NCI-H2196 treated with DMSO at 0.1 percent for 48 hours (cell line): ENCODE results near the gene KCTD3.

ENCODE experiments used
- DNase-seq: peaks from one replicate; lab custom pipeline; 2025; ENCODE audit not compliant: unreplicated experiment; lab: John Stamatoyannopoulos, UW

The KCTD3 gene

DNA sequence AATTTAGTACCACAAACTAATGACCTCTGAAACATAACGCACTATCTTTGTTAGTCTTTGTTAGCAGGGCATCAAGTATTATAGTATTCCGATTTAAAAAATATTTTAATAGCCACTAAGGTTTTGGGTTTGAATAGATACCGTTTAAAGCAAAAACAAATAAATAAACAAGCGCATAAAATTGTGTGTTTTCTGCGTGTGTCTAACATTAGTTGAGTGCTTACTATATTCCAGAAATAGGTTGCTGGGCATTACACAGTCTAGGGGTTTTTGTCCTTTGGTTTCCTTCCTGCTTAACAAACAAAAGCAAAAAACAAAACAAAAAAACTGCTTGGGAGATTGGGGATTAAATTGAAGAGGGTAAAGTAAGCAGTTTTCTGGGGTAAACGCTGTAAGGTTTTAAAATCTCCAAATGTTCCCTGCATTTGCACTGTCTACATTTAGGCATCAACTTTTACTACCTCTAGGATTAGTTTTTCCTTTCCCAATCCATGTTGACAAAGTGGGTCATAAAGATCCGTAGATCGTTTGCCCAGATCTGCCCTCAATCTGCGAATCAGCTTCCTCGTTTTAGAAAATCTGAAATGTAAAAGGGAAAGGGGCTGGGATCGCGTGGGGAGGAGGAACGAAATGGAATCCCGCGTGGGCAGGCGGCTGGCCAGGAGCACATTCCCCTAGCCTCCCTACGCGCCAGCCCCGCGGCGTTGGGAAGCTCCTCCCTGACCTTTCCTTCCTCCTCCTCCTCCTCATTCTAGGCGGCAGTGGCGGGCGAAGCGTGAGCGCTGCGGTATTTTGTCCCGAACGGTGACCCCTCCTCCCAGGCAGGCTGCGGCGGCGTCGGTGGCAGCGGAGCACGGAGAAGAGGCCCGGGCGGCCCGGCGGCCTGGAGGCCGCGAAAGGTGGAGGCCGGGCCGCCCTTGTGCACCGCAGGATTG, at the start of gene KCTD3:
KCTD3 (plus strand) TSS at position 749 of the 935 bp plus-strand sequence. CDS start 382 bp downstream, outside the sequence.
- peak; percentile 53 for DNase-seq

DNA sequence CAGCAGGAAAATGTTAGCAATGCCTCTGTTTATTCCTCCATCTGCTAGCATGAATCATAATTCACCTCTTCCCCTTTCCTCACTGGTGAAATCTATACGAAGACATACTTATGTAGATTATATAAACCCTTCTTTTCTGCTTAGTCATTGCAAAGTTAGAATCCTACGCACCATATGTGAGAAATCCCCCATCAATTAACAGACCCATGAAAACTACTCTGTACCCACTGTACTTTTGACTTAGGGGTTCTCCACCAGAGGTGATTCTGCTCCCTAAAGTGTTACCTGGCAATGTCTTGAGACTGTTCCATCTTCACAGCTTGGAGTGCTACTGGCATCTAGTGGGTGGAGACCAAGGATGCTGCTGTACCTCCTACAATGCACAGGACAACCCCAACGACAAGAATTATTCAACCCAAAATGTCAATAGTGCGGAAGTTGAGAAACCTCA, 49.6 kb upstream of the KCTD3 start:
- DNase-seq: no peak

- DNase-seq: no peak
These were observed 48.5 kb upstream of the KCTD3 start for GRCh38 chr1:215518594-215518993.

- no peak for DNase-seq
These were observed 45.8 kb upstream of the KCTD3 start for GRCh38 chr1:215521279-215521678.

DNA sequence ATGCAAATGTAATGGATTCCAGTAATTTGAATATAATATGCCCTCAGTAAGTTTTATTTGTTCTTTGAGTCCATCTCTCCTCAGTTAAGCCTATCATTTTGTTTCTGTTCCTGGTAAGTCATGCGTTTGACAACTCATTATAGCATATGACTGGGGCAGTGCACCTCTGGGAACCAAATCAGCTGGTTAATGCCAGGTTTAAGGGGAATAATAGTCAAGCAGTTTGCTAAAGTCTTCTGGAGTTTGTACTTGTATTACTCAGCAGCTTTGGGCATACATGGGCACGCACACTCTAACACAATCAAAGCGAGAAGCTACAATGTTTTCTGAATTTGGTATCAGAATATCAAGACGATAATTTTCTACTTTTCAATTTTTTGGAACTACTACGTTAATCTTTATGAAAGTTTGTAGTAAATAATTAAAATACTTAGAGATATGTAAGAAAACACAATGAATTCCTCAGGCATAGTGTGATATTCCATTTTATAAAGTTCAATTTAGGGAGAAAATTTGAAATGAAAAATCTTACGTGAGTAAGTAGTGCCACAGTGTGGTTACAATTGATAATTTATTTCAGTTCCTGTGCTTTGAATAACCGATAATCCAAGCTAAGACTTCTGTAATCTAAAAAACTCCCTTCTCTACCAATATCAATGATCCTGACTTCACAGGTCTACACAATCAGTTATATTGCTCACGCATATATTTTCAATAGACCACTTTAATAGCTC, 43.8 kb upstream of the KCTD3 start:
- DNase-seq: no peak

DNA sequence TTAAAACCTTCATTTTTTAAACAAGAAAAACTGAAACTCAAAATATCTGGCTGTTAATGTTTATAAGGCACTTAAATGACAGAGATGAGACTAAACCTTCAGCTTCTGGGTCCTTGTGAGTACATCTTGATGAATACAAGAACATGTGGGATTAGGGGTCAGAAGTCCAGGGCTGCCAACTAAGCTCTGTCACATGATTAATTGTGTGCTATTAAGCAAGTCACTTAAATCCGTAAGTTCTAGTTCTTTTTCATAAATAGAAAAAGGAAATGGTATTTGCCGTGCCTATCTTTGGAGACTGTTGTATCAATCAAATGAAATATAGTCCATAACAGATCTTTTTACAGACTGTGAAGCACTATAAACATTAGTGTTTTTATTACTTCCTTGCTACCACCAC, 43.2 kb upstream of the KCTD3 start:
- no peak for DNase-seq

- DNase-seq: peak; percentile 19
These were observed 40.8 kb upstream of the KCTD3 start for GRCh38 chr1:215526147-215526845.

- no peak for DNase-seq
These were observed 40.3 kb upstream of the KCTD3 start for GRCh38 chr1:215526846-215527151.

DNA sequence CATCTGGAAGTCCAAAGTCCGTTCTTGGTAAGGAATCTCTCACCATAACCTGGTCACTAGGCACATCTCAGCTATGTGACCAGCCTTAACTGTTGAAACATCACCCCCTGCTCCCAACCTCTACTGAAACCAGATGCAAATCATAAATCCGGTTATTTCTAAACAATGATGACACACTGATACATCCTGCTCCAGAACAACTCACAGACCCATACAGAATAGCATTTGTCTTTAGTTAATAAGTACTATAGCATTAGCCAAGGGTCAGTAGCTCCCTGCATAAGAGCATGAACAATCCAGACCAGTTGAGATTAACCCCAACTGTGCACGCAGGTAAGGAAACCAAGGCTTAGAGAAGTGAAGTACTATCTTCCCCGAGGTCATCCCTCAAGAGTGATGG, 38.0 kb upstream of the KCTD3 start:
- DNase-seq: no peak

DNA sequence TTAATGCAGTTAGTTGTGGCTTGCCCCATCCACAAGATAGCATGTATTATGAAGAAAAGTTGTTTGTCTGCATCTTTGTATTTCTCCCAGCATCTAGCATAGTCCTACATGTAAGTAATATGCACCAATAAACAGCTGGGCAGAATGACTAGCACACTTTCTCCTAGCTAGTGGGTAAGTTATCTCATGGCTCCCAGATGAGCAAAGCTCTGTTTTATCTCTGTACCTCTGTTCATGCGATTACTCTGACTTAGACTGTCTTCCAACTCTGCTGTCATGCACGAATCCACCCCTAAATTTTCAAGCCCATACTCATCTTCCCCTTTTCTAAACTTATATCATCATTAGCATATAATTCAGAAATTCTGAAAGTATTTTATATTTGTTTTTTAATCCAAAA, 37.5 kb upstream of the KCTD3 start:
- DNase-seq: no peak

DNA sequence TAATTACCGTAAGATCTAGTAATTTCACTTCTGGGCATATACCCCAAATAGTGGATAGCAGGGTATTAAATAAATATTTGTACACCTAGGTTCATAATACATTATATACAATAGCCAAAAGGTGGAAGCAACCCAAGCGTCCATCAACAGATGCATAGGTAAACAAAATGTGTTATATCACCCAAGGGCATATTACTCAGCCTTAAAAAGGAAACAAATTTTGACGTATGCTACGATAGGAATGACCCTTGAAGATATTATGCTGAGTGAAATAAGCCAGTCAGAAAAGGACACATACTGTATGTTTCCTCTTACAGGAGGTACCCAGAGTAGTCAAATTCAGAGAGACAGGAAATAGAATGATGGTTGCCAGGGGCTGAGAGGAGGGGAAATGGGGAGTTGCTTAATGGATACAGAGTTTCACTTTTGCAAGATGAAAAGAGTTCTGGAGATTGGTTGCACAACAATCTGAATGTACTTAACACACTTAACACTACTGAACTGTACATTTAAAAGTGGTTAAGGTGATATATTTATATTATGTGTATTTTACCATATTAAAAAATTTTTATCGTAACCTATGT, 36.6 kb upstream of the KCTD3 start:
- no peak for DNase-seq

DNA sequence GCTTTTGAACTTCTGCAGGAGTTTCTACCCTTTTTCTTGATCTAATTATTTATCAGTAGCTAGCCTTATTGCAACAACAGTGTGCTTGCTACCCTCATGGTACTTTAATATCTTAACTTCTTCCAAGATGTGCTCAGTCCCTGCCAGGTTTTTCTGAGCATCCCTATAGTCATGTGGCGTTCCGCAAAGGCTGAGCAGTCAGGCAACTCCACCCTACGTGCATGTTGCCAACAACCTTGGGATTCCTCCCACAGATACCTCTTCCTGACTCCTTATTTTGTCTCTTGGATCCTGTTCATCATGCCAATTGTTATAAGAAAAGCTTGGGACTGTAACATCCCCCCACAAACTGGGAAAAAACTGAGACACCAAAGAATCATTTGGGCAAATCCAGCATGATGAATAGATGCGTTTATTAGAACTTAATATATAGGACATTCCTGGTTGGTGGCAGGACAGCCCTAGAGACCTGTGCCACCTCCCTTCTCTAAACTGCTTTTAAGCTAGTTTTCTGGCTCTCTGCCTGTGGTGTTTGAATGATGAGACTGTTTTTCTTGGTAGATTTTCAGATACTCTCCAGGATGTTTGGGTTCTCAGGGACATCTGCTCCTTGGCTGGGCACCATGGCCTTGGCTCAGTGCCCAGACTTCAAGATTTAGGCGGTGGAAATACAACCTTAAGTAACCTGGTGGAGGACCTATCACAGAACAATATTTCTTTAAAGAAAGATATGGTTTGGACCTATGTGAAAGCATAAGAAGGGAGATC, 27.1 kb upstream of the KCTD3 start:
- DNase-seq: peak; percentile 19

GRCh38 chr1:215542301-215542700, 24.8 kb upstream of the KCTD3 start:
- DNase-seq: no peak

DNA sequence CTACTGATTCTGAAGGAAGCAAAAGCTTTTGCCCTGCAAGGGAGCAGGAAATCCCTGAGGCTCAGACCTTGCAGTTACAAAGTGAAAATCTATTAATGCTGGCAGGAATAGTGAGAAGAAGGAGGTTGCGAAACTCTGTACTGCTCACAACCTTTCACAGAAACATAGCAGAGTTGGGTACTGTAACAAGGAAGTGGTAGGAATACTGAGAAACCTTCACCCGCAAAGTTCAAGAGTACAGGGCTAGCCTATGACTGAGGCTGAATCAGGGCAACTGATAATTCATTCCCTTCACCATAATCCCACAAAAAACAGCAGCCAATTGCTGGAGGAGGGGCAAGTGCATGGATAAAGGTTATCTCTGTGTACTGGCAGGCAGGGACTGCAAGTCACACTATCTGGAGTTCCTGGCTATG, 23.9 kb upstream of the KCTD3 start:
- DNase-seq: no peak

GRCh38 chr1:215543806-215544205, 23.3 kb upstream of the KCTD3 start:
- no peak for DNase-seq

DNA sequence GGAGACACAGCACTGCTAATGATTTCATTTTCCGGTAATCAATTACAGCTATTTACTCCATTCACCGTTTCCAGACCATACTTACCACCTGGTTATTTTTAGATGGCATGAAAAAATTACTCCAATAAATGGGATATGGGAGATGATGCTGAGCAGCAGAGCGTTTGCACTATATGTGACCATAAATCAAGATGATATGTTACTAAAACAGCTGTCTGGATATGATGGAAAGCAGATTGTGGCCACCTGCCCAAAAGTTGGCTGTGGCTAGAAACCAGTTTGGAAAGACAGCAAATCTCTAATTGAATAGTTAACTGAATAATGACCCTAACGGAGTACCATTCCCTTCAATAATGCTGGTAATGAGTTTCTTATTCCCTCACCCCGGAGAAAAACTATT, 22.5 kb upstream of the KCTD3 start:
- DNase-seq: no peak

GRCh38 chr1:215545096-215545495, 22.0 kb upstream of the KCTD3 start:
- no peak for DNase-seq

GRCh38 chr1:215547011-215547410, 20.1 kb upstream of the KCTD3 start:
- DNase-seq: no peak

- no peak for DNase-seq
These were observed 15.3 kb upstream of the KCTD3 start for GRCh38 chr1:215551806-215552205.

- no peak for DNase-seq
These were observed 12.2 kb upstream of the KCTD3 start for GRCh38 chr1:215554865-215555264.

- DNase-seq: no peak
These were observed 11.6 kb upstream of the KCTD3 start for GRCh38 chr1:215555531-215555930.
